ENCODE measurements around the gene ZNF543. TPM values are rescaled to one million over a fixed set of nuclear protein-coding genes. Genes with fewer than 3 reads are reported as not detected.

The ZNF543 gene
- total and polyA plus RNA-seq, 2 of the 13 experiments (the other 11 are each of a cell fraction or from before 2014, with no cell fraction given): 2.1 to 8.9 TPM

- Histone ChIP-seq H3K27ac (ENCODE audit: extremely low read length, insufficient read depth, low read length) (peak within 1 kb of the TSS; percentile 98), H3K27me3 (ENCODE audit: control insufficient read depth in 1 of 2, insufficient read depth in 2 of 2, low read length in 2 of 2) (no peaks in the 10 kb centered on the region; a peak in 1 of 5 replicates), H4K20me1 (ENCODE audit: insufficient read depth, low read length) (peaks cover 23% of the 10 kb centered on the region), H3K9ac (ENCODE audit: insufficient read depth, low read depth, low read length) (peak within 1 kb of the TSS; percentile 100), H3K79me2 (ENCODE audit: insufficient read depth, low read length) (peaks cover 50% of the 10 kb centered on the region), H3K4me2 (ENCODE audit: low read depth, low read length) (peak within 1 kb of the TSS; percentile 92), H3K4me1 (ENCODE audit: insufficient read depth, low read length) (peaks cover 61% of the 10 kb centered on the region), H3K9me3 (ENCODE audit: low read length) (no peaks in the 10 kb centered on the region), H2AFZ (ENCODE audit: low read length) (no peak within 1 kb of the TSS), H3K4me3 (replicated peaks in 1 of 3; ENCODE audit: insufficient read depth in 1 of 3, low read depth in 2 of 3, low read length in 3 of 3) (peak within 1 kb of the TSS; percentile 79 to 95 (median 87)), H3K36me3 (replicated peaks in 1 of 2; ENCODE audit: control insufficient read depth in 1 of 2, insufficient read depth in 2 of 2, low read length in 2 of 2) (peaks cover 10 to 16% of the 10 kb centered on the region in 2 experiments; a peak in 4 of 5 replicates)
- intact Hi-C loops (cut with micrococcal nuclease; ENCODE audit: unreplicated experiment) (loop anchor here (1.0 to 2.0 kb wide), 2 partner anchors 40 to 82 kb away; partner anchors contain the start of genes TRAPPC2B, ZNF547 and ZNF805), in situ Hi-C loops (cut with HindIII; ENCODE audit: extremely low pct_ligation_motif_present, low pct_unique_long_range_greater_than_20kb) (loop anchor here (5.0 kb wide), 1 partner anchor 38 kb away; the partner anchor contains the start of gene ZNF805)
- CTCF ChIA-PET (ENCODE audit: low intra/inter-chr PET ratio, low total read pairs): no interaction called here
- 0% methylated on average over 3 of the region's 71 CpGs for WGBS (ENCODE audit: low lambda C conversion rate)
- ATAC-seq: peak; percentile 96
- FAIRE-seq: no peak
- POLR2A ChIA-PET: no interaction called here
- peak; percentile 94 for DNase-seq (ENCODE audit: low spot score)
- BruUV-seq (replicated peaks): TSS peak; percentile 77
- 0 out of 2 replicates have a peak, but pooled peaks have one; percentile 17 for TF ChIP-seq ZNF274 (CRISPR knock-in tag; IDR thresholded peaks at IDR 0.05)
- TF ChIP-seq ASH2L (IDR thresholded peaks at IDR 0.05; ENCODE audit: insufficient read length, low read depth, low read length): peak; percentile 53
- TF ChIP-seq ZKSCAN1 (IDR thresholded peaks at IDR 0.05; ENCODE audit: low read length): no peak
- peak; percentile 81 for TF ChIP-seq NR2C2 (CRISPR knock-in tag; IDR thresholded peaks at IDR 0.05; ENCODE audit: borderline replicate concordance)
- TF ChIP-seq JUNB (CRISPR knock-in tag; IDR thresholded peaks at IDR 0.05; ENCODE audit: borderline replicate concordance): no peak
- TF ChIP-seq NFKB2 (CRISPR knock-in tag; IDR thresholded peaks at IDR 0.05; ENCODE audit: borderline replicate concordance): peak; percentile 77; the same call in 1 of the 2 replicates
- TF ChIP-seq ZNF501 (CRISPR knock-in tag; IDR thresholded peaks at IDR 0.05): peak; percentile 84
- no peak; the same call in 1 of the 2 replicates for TF ChIP-seq PRDM10 (CRISPR knock-in tag; IDR thresholded peaks at IDR 0.05; ENCODE audit: low read depth)
- TF ChIP-seq ZBTB40 (IDR thresholded peaks at IDR 0.05): peak; percentile 35; the same call in 1 of the 2 replicates
- peak; percentile 24; the same call in 1 of the 2 replicates for TF ChIP-seq ZBTB40 (CRISPR knock-in tag; IDR thresholded peaks at IDR 0.05)
Observed at GRCh38 chr19:57280165-57280961, 39.9 kb upstream of the ZNF543 start, which contains the start of gene ZNF460. Gene ZNF460 (plus strand): TSS chr19:57280485. CDS start chr19:57280807, 322 bp downstream.
